ENCODE data around the gene FN3KRP.

Gene FN3KRP

DNA sequence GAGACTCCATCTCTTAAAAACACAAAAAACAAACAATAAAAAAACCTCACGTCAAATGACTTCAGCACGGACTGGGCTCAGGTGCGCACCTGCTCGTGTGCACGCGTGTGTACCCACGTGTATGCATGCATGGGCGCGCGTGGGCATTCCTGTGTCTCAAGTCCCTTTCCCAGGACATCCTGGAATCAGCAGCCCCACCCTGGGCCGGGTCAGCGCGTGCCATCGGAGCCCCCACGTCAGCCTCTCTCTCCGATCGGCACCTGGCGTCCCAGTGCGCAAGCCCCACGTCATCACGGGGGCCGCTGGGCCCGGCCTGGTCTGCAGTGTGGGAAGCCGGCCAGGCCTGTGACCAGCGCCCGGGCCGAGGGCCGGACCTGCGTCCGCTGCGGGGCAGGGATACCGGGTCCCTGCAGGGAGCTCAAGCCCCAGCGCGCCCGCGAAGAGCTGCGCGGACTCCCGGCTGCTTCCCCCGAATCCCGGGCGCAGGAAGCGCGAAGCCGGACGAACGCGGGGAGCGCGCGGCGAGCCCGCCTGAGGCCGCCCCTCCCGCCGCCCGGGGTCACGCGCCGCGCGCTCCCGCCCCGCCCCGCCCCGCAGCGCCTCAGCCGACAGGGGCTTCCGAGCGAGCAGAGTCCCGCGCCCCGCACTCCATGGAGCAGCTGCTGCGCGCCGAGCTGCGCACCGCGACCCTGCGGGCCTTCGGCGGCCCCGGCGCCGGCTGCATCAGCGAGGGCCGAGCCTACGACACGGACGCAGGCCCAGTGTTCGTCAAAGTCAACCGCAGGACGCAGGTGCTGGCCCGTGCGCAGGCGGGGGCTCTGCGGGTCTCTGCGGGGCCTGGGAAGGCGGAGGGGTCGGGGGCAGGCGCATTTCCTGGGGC is 18.7 kb downstream of the FN3KRP start, which contains the start of gene FN3K:
FN3K (plus strand) TSS at position 629 of the 880 bp plus-strand sequence; CDS start at position 651, 22 bp downstream.
- Histone ChIP-seq H3K4me1 (ENCODE audit: control insufficient read depth, insufficient read depth, low read length) (no peaks in the 10 kb centered on the region), H3K36me3 (ENCODE audit: control insufficient read depth in 2 of 2, insufficient read depth in 1 of 2, low read length in 2 of 2) (peaks cover 7 to 40% of the 10 kb centered on the region in 2 experiments; a peak in 2 of 3 replicates), H3K9me3 (ENCODE audit: control insufficient read depth, insufficient read depth, low read depth, low read length) (no peaks in the 10 kb centered on the region), H3K27ac (ENCODE audit: extremely low read depth, low read depth, low read length) (no peak within 1 kb of the TSS), H3K4me3 (ENCODE audit: low read depth, low read length) (peak within 1 kb of the TSS; percentile 31)
- POLR2A ChIA-PET = no interaction called here
- TF ChIP-seq, protein P1, sequence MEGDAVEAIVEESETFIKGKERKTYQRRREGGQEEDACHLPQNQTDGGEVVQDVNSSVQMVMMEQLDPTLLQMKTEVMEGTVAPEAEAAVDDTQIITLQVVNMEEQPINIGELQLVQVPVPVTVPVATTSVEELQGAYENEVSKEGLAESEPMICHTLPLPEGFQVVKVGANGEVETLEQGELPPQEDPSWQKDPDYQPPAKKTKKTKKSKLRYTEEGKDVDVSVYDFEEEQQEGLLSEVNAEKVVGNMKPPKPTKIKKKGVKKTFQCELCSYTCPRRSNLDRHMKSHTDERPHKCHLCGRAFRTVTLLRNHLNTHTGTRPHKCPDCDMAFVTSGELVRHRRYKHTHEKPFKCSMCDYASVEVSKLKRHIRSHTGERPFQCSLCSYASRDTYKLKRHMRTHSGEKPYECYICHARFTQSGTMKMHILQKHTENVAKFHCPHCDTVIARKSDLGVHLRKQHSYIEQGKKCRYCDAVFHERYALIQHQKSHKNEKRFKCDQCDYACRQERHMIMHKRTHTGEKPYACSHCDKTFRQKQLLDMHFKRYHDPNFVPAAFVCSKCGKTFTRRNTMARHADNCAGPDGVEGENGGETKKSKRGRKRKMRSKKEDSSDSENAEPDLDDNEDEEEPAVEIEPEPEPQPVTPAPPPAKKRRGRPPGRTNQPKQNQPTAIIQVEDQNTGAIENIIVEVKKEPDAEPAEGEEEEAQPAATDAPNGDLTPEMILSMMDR (tag by site-specific recombination; IDR thresholded peaks at IDR 0.05) = no peak
- TF ChIP-seq ZNF426 (tag by site-specific recombination; IDR thresholded peaks at IDR 0.05) (no peak), KLF10 (tag by site-specific recombination; IDR thresholded peaks at IDR 0.05) (no peak), MEIS1 (CRISPR knock-in tag; IDR thresholded peaks at IDR 0.05; ENCODE audit: borderline replicate concordance) (no peak), ZNF510 (tag by site-specific recombination; IDR thresholded peaks at IDR 0.05; ENCODE audit: insufficient replicate concordance) (no peak), ZNF174 (tag by site-specific recombination; IDR thresholded peaks at IDR 0.05) (no peak)
- TF ChIP-seq, protein P2, sequence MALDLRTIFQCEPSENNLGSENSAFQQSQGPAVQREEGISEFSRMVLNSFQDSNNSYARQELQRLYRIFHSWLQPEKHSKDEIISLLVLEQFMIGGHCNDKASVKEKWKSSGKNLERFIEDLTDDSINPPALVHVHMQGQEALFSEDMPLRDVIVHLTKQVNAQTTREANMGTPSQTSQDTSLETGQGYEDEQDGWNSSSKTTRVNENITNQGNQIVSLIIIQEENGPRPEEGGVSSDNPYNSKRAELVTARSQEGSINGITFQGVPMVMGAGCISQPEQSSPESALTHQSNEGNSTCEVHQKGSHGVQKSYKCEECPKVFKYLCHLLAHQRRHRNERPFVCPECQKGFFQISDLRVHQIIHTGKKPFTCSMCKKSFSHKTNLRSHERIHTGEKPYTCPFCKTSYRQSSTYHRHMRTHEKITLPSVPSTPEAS (tag by site-specific recombination; IDR thresholded peaks at IDR 0.05) = no peak
- TF ChIP-seq, protein P3, sequence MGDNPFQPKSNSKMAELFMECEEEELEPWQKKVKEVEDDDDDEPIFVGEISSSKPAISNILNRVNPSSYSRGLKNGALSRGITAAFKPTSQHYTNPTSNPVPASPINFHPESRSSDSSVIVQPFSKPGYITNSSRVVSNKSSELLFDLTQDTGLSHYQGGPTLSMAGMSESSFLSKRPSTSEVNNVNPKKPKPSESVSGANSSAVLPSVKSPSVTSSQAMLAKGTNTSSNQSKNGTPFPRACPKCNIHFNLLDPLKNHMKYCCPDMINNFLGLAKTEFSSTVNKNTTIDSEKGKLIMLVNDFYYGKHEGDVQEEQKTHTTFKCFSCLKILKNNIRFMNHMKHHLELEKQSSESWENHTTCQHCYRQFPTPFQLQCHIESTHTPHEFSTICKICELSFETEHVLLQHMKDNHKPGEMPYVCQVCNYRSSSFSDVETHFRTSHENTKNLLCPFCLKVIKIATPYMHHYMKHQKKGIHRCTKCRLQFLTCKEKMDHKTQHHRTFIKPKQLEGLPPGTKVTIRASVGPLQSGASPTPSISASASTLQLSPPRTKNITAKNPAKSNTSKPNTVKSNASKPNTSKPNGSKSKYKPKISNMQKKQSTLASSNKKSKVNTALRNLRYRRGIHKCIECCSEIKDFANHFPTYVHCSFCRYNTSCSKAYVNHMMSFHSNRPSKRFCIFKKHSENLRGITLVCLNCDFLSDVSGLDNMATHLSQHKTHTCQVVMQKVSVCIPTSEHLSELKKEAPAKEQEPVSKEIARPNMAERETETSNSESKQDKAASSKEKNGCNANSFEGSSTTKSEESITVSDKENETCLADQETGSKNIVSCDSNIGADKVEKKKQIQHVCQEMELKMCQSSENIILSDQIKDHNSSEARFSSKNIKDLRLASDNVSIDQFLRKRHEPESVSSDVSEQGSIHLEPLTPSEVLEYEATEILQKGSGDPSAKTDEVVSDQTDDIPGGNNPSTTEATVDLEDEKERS (tag by site-specific recombination; IDR thresholded peaks at IDR 0.05) = no peak
- CTCF ChIA-PET = no interaction called here

DNA sequence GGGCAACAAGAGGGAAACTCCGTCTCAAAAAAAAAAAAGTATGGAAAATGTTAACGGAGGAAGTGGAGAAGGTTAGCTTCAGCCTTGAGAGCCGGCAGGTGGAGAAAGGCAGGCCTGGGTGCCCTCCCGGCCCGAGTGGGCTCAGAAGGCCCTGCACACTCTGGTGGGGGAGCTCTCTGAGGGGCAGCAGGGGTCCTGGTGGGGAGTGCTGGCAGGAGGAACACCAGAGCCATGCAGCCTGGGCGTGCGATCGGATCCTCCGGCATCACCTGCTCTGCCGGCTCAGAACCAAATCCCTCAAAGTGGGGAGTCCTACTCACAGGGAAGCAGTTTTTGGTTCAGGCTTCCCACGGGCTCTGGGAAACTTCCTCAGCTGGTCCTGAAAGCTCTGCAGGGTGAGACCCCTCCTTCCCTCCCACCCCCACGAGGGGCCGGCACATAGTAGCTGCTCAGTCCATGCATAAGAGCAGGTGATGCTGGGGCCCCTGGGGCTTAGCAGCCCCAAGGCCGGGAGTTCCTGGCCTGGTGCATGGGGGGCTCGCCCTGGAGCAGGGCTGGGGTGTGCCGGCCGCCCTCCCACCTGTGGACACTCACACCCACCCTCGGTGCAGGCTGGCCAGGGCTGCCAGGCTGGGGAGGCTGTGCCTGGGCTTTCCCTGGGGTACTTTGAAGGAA is 20.1 kb downstream of the FN3KRP start:
- Histone ChIP-seq H3K4me3 (ENCODE audit: low read depth, low read length) (no peak overlapping the region), H3K4me1 (ENCODE audit: control insufficient read depth, insufficient read depth, low read length) (no peaks in the 10 kb centered on the region), H3K27ac (ENCODE audit: extremely low read depth, low read depth, low read length) (no peak overlapping the region), H3K36me3 (ENCODE audit: control insufficient read depth in 2 of 2, insufficient read depth in 1 of 2, low read length in 2 of 2) (peaks cover 9 to 43% of the 10 kb centered on the region in 2 experiments; a peak in 2 of 3 replicates), H3K9me3 (ENCODE audit: control insufficient read depth, insufficient read depth, low read depth, low read length) (no peaks in the 10 kb centered on the region)
- CTCF ChIA-PET = no interaction called here
- POLR2A ChIA-PET = no interaction called here
- TF ChIP-seq, protein P4, sequence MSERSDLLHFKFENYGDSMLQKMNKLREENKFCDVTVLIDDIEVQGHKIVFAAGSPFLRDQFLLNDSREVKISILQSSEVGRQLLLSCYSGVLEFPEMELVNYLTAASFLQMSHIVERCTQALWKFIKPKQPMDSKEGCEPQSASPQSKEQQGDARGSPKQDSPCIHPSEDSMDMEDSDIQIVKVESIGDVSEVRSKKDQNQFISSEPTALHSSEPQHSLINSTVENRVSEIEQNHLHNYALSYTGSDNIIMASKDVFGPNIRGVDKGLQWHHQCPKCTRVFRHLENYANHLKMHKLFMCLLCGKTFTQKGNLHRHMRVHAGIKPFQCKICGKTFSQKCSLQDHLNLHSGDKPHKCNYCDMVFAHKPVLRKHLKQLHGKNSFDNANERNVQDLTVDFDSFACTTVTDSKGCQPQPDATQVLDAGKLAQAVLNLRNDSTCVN (tag by site-specific recombination; optimal IDR thresholded peaks at IDR 0.05) = no peak
- TF ChIP-seq, protein P5, sequence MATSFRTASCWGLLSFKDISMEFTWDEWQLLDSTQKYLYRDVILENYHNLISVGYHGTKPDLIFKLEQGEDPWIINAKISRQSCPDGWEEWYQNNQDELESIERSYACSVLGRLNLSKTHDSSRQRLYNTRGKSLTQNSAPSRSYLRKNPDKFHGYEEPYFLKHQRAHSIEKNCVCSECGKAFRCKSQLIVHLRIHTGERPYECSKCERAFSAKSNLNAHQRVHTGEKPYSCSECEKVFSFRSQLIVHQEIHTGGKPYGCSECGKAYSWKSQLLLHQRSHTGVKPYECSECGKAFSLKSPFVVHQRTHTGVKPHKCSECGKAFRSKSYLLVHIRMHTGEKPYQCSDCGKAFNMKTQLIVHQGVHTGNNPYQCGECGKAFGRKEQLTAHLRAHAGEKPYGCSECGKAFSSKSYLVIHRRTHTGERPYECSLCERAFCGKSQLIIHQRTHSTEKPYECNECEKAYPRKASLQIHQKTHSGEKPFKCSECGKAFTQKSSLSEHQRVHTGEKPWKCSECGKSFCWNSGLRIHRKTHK (tag by site-specific recombination; IDR thresholded peaks at IDR 0.05) = no peak
- TF ChIP-seq ZNF785 (tag by site-specific recombination; IDR thresholded peaks at IDR 0.05) (no peak), ZNF433 (tag by site-specific recombination; IDR thresholded peaks at IDR 0.05; ENCODE audit: low read depth) (no peak), ZNF184 (tag by site-specific recombination; IDR thresholded peaks at IDR 0.05) (no peak)
- TF ChIP-seq, protein P6, sequence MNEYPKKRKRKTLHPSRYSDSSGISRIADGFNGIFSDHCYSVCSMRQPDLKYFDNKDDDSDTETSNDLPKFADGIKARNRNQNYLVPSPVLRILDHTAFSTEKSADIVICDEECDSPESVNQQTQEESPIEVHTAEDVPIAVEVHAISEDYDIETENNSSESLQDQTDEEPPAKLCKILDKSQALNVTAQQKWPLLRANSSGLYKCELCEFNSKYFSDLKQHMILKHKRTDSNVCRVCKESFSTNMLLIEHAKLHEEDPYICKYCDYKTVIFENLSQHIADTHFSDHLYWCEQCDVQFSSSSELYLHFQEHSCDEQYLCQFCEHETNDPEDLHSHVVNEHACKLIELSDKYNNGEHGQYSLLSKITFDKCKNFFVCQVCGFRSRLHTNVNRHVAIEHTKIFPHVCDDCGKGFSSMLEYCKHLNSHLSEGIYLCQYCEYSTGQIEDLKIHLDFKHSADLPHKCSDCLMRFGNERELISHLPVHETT (tag by site-specific recombination; IDR thresholded peaks at IDR 0.05) = no peak
- TF ChIP-seq, protein P7, sequence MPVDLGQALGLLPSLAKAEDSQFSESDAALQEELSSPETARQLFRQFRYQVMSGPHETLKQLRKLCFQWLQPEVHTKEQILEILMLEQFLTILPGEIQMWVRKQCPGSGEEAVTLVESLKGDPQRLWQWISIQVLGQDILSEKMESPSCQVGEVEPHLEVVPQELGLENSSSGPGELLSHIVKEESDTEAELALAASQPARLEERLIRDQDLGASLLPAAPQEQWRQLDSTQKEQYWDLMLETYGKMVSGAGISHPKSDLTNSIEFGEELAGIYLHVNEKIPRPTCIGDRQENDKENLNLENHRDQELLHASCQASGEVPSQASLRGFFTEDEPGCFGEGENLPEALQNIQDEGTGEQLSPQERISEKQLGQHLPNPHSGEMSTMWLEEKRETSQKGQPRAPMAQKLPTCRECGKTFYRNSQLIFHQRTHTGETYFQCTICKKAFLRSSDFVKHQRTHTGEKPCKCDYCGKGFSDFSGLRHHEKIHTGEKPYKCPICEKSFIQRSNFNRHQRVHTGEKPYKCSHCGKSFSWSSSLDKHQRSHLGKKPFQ (tag by site-specific recombination; IDR thresholded peaks at IDR 0.05) = no peak
